PC-3 (cell line): ENCODE data around the gene SLC5A9.

Experiments used
- CTCF ChIP-seq: fragments of 300-600 bp; sonication (generic); conservative IDR thresholded peaks from 2 replicates; pipeline ENCODE4 v1.5.1; 2017; ENCODE audit warnings: antibody characterized with exemption, low read depth, mild to moderate bottlenecking, low read length
- EZH2 ChIP-seq: fragments of 300-600 bp; sonication (generic); IDR thresholded peaks from one replicate; pipeline ENCODE4 v1.6.1; 2017; ENCODE audit warnings: antibody characterized with exemption, mild to moderate bottlenecking, low read length; ENCODE audit not compliant: unreplicated experiment
- EZH2phosphoT487 ChIP-seq: fragments of 300-600 bp; sonication (generic); IDR thresholded peaks from 2 replicates; pipeline ENCODE4 v1.6.1; 2018; ENCODE audit warnings: mild to moderate bottlenecking, antibody characterized with exemption, low read length, borderline replicate concordance

GRCh38 chr1:48221122-48221521 lies 1.4 kb upstream of the SLC5A9 start:
- TF ChIP-seq CTCF: no peak
- TF ChIP-seq EZH2: no peak
- no peak for TF ChIP-seq EZH2phosphoT487
